Activated T-helper 9 cell treated with anti-CD3 and anti-CD28 coated beads, Interleukin-2, amount 50 U/mL, for 16 hours (primary cell): ENCODE data around the gene DAPK1.
"Not testable (repeated sequence)": the region's sequence is repeated elsewhere in the genome, so short reads cannot be mapped to it uniquely, and the experiment has no call there.

Experiments used
- DNase-seq: peaks from one replicate; pipeline ENCODE4 v3.0.0-alpha.2; 2020; ENCODE audit warnings: low read depth

DAPK1 gene

GRCh38 chr9:87498046-87498810 is 561 bp downstream of the DAPK1 start:
- DNase-seq = no peak

DNA sequence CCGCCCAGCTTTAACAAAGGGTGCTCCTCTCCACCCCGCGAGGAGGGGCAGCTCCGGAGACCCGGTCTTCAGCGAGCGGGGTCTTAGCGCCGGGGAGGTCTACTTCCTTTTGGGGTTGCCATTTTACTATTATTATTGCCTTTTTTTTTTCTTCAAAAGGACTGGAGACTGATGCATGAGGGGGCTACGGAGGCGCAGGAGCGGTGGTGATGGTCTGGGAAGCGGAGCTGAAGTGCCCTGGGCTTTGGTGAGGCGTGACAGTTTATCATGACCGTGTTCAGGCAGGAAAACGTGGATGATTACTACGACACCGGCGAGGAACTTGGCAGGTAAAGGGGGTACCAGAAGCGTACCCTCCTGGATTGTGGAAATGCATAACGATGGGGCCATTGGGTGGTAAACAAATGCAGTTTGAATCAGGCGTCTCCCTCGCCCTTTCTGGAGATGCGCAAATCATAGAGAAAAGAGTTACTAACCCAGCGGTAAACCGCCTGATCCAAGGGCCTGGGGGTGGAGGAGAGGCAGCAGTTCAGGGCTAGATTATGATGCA is 1.2 kb downstream of the DAPK1 start:
- DNase-seq = no peak

DNA sequence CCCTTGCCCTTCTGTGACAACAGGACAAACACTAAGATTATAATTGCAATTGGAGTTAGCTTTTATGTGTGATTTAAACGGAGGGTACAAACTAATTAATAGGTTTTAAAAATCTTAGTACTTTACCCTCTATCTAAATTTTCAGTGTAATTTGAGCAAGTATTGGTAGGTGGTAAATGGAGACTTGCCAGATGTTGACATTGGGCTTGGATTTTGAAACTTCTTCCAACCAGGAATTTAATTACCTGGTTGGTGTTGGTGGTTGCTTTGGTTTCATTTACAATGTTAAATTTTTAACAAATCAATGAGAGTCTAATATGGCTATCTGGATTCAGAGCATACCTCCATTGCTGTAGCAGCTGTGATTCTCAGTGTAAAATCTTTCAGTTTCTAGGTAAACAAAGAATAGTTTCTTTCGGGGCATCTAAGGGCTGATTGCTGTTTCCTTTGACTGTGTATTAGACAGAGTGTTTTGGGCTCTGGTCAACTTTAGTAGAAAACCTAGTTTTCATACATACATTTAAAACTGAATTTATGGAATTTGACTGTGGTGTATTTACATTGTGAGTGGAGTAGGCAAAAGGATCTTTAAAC is 1.9 kb downstream of the DAPK1 start:
- DNase-seq = no peak

DNA sequence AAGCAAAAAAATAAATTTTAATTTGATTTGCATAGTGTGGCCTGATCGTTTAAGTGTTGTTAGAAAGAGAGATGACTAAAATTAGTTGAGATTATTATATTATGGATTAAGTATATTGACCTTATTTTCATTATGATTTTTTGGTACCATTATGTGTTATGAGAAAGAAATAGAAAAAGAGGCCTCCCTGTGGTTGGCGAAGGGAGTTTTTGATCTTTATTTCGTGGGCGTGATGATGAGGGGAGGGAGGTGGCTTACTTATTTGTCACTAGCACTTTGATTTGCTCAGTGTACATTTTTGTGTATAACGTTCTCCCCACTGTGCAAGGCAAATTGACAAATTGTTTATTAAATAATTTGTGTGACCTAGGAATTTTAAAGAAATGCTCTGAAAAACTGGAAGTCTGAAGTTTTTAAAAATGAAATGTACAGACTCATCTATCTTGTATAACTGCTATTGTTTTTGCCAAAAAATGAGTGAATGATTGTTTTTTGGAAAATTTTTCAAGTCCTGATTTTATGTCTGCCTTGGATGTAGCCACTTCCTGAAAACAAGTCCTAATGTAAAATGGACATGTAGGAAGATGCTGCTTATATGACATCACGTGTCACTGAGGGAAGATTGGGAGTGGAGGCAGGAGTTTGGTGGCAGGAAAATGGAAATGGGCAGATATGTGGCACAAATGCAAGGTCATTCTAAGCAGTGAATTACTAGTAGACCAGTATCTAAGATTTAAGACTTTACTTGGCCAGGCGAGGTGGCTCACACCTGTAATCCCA is 3.0 kb downstream of the DAPK1 start:
- DNase-seq = no peak

DNA sequence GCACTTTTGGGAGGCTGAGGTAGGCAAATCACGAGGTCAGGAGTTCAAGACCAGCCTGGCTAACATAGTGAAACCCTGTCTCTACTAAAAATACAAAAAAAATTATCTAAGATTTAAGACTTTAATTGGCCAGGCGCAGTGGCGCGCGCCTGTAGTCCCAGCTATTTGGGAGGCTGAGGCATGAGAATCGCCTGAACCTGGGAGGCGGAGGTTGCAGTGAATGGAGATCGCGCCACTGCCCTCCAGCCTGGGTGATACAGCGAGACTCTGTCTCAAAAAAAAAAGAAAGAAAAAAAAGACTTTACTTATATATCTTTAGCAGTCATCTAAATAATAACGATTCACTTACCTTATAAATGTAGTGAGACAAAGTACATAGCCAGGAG is 3.6 kb downstream of the DAPK1 start:
- DNase-seq = not testable (repeated sequence)

DNA sequence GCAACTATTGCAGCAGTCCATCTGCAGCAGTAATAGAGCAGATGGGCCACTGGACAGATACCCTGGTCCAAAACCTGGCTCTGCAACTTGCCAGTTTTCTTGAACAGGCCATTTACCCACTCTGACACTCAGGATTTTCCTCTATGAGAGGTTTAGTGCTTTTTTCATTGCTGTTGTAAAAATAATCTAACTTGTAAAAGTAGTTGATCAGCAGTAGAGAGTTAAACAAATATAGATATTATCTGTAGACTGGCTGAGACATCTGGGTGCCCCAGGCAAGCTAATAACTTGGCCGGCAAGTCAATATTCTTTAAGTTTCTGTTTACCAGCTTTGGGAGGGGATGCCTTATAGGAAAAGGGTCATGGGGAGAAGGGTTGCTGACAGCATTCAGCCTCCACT is 4.1 kb downstream of the DAPK1 start:
- no peak for DNase-seq

- no peak for DNase-seq
Measured at GRCh38 chr9:87502391-87503221, 4.9 kb downstream of the DAPK1 start.

- no peak for DNase-seq
Measured at GRCh38 chr9:87503430-87503829, 5.8 kb downstream of the DAPK1 start.

- no peak for DNase-seq
Measured at GRCh38 chr9:87503927-87504326, 6.3 kb downstream of the DAPK1 start.

- no peak for DNase-seq
Measured at GRCh38 chr9:87504938-87505337, 7.3 kb downstream of the DAPK1 start.

DNA sequence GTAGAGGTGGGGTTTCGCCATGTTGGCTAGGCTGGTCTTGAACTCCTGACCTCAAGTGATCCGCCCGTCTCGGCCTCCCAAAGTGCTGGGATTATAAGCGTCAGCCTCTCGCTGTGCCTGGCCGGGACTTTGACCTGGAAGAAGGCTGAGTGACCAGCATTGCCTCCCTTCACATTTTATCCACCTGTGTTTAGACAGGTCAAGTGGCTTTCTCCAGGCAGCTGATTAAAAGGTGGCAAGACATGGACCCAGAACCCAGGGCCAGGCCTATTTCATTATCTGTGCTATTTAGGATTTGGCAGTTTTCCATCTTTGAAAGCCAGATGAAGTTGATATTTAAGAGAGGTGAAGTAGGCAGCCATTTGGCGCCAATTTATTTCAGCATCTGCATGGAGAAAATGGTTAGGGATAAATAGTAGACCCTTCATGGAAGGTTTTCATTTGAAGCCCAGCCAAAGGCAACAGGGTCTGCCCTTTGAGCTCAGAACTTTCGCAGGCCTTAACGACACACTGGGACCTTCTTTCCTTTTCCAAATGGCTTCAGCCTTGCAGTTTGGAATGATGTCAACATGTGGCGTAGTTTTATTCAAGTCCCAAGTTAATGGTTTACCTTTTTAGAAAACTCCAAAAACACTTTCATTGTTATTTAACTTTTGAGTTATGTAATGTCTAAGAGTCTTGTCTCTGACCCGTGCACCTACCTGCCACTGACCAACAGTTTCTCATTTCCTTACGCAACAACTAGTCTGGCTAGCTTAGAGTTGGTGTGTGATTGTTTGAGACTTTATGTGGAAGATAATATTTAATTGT is 8.4 kb downstream of the DAPK1 start:
- DNase-seq = no peak

DNA sequence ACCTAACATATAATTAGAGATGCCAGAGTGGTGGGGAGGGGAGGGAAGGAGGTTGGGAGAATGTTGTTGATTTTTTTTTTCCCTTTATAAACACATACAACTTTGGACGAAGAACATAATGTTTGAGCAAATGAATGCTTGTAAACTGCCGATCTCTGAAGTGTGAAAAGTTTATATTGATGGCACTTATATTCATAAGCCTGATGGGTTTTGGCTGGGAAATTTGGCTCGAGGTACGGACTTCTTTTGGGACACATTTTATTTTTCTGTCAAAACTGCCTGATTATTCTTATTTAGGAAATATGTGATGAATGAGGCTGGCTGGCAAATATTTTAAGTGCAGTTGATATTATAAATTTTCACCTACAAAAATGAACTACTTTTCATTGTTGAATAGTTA is 9.9 kb downstream of the DAPK1 start:
- no peak for DNase-seq

DNA sequence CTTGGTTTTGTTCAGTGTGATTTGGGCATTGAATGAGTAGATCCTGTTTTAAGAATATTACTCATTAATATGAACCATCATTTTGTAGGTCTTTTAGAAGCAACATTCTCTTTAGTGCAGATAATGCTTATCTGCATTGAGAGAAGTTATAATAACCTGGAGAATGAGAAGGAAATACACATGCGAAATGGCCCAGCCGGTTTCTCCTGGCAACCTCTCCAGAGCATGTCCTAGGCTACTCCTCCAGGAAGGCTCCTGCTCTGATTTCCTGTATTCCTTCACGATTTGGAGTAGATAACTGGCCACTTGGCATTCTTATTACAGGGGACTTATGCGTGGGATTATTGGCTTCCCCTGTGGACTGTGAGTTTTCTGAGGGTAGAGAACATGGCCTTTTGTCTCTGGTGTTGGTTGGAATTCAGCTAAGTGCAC is 12.6 kb downstream of the DAPK1 start:
- DNase-seq = no peak

GRCh38 chr9:87512311-87512710 is 14.6 kb downstream of the DAPK1 start:
- DNase-seq = no peak

- DNase-seq = no peak
Measured at GRCh38 chr9:87513161-87513560, 15.5 kb downstream of the DAPK1 start.

DNA sequence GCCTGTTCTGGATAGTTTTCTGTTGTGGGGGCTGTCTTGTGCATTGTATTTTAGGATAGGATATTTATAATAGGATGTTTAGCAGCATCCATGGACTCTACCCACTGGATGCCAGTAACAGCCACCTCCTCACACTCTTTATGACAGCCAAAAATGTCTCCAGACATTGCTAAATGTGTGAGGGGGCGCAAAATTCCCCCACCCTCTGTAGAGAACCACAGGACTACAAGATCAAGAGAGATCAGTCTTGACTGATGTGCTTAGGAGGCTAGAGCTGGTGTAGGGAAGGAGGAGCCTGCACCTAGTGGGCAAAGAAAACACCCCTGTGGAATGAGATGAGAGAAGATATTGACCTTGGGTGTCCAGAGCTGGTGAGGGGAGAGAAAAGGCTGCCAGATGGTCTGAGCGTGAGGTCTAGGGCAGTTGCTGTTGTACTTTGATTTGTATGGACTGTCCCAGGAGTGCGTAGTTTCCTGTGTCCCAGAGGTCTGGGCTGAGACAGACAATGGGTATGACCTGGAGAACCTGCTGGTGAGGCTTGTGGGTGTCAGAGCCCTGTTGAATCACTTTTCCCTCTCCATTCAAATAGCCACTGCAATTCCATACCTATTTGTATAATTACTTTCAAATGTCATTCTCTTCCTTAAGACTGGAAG is 16.3 kb downstream of the DAPK1 start:
- no peak for DNase-seq

DNA sequence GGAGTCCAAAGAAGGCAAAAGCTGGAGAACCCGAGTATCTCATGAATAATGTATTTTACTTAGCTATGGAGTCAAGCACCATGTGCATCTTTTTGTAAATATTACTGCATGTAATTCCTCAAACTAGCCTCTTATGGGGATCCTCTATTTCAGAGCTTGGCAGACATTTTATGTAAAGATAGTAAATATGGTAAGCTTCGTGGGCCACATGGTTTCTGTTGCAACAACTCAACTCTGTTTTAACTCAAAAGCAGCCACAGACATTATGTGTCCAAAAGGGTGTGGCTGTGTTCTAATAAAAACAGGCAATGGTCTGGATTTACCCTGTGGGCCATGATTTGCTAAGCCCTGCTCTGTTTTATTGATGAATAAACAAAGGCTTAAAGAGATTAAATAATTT is 17.3 kb downstream of the DAPK1 start:
- DNase-seq = no peak

GRCh38 chr9:87515588-87516221 is 18.0 kb downstream of the DAPK1 start:
- DNase-seq = no peak

DNA sequence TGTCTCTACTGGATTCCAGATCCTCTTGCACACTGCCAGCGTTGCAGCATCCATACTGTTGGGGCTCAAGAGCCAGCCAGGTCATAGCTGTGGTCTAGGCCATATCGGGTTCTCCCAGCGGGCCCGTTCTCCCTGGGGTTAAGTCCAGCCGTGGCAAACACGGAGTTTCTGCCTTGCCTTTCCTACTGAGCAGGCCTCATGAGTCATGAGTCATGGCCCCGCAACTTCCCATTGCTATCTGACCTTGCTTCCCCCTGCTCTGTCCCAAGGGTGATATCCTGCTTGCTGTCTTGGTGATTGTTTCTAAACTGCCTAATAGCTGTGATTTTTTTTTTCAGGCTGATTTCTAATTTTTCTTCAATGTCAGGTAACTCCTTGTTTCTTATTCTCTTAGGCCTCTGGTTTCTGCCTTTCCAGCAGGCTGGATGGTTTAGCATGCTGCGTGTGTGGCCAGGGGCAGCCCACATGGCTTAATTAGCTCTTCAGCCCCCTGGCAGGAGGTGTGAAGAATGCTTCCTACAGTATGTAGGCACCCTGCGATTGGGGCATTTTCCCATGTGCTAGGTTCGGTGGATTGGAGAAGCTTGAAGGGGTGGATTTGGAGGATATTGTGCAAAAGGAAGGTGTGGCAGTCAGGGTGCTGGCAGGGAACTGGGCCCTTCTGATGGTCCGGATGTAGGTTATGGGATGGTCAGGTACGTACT is 18.7 kb downstream of the DAPK1 start:
- DNase-seq = no peak

DNA sequence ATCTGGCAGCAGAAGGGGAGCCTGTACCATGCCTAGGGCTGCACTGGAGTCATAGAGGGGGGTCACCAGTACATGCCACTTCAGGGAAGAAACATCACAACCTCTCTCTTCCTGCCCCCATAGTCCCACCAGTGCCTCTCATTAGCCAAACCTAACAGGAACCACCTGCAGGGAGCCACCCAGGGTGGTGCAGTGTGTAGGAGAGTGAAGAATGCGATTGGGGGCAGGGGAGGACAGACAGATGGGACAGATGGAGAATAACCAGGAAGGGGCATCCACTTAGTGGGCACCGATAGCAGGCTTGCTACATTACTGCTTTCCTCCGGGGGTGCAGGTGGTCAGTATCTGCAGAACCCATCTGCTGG is 19.2 kb downstream of the DAPK1 start:
- no peak for DNase-seq
